Heart right ventricle (tissue), 16 donors: Measurements from ENCODE around the gene ATP5PD. TPM values are rescaled to one million over a fixed set of nuclear protein-coding genes. Genes with fewer than 3 reads are reported as not detected.
"Not testable (repeated sequence)": the region's sequence is repeated elsewhere in the genome, so short reads cannot be mapped to it uniquely, and the experiment has no call there.

Experiments
- ATAC-seq, 8 donors: fragments of 200-7000 bp; cut with Tn5 transposase; one replicate each; pipeline ENCODE4 v1.9.1; 2020; ENCODE audit warnings: mild to moderate bottlenecking in 8 of 8, moderate library complexity in 8 of 8, moderate number of reproducible peaks in 1 of 8
- DNase-seq, 2 donors: peaks; one replicate each; pipeline ENCODE4 v3.0.0-alpha.2; 2020
- H3K27ac ChIP-seq, 10 donors: fragments of 200-600 bp; sonication (generic) in 2 of 10; one replicate each; pipeline versions ENCODE4 v1.5.0 to v1.8.0; 2020 to 2022; ENCODE audit warnings: mild to moderate bottlenecking in 3 of 10
- H3K27me3 ChIP-seq, 7 donors: fragments of 200-600 bp; one replicate each; pipeline ENCODE4 v1.8.0; 2021 to 2022; ENCODE audit warnings: mild to moderate bottlenecking in 2 of 7
- H3K36me3 ChIP-seq, 9 donors: fragments of 200-600 bp; sonication (generic) in 1 of 9; one replicate each; pipeline versions ENCODE4 v1.5.0 to v1.8.0; 2020 to 2022; ENCODE audit warnings: mild to moderate bottlenecking in 2 of 9
- H3K4me1 ChIP-seq, 9 donors: fragments of 200-600 bp; sonication (generic) in 1 of 9; one replicate each; pipeline versions ENCODE4 v1.5.0 to v1.8.0; 2020 to 2022; ENCODE audit warnings: mild to moderate bottlenecking in 4 of 9
- H3K4me3 ChIP-seq, 10 donors: fragments of 200-600 bp; sonication (generic) in 2 of 10; one replicate each; pipeline versions ENCODE4 v1.5.0 to v1.8.0; 2020 to 2022; ENCODE audit warnings: mild to moderate bottlenecking in 7 of 10, moderate library complexity in 2 of 10
- H3K9me3 ChIP-seq, 11 donors: fragments of 200-600 bp in 10 of 11; sonication (generic) in 2 of 11; one replicate each; pipeline versions ENCODE4 v1.5.0 to v1.8.0; 2013 to 2022; ENCODE audit warnings: mild to moderate bottlenecking in 2 of 11, control low read depth in 1 of 11, moderate library complexity in 1 of 11
- CTCF ChIP-seq, 9 donors: fragments of 200-600 bp; sonication (generic) in 2 of 9; IDR thresholded peaks; one replicate each; pipeline versions ENCODE4 v1.5.0 to v1.8.0; 2021 to 2022; ENCODE audit warnings: antibody characterized with exemption in 9 of 9, mild to moderate bottlenecking in 5 of 9, moderate library complexity in 1 of 9
- WGBS, 2 donors: extraction: QIAGEN DNeasy Blood & Tissue Kit; methylation state at CpG; one replicate each; pipeline ENCODE4 v1.1.7; 2013; ENCODE audit warnings: inconsistent platforms in 1 of 2; 5-methylcytosine and 5-hydroxymethylcytosine counted together
- intact Hi-C, 10 donors: fragments of 100-400 bp; cut with DNase I; formaldehyde crosslinking; loops; one replicate each; pipeline versions ENCODE4 v1.11.1 to v1.14.2; 2022
- polyA plus RNA-seq, 2 donors: library from polyadenylated mRNA; stranded (reverse); fragments of 200-250 nt; gene quantifications; one replicate each; pipeline ENCODE4 v1.2.3, GENCODE V29; 2013
- total RNA-seq, 10 donors: library from RNA; stranded (reverse); fragmentation: NEBNext Ultra II Directional in 3 of 10; extraction: Animal tissue kit (Norgen Biotek cat#: 25700) in 3 of 10; gene quantifications; one replicate each; pipeline versions ENCODE4 v1.2.1 to v1.2.4, GENCODE V29; 2021 to 2023
- donor health status: Arrhythmogenic right ventricular cardiomyopathy.
- donor health status: ischemic (EF 13 %, LVEDD 7.1; RV severe dilation, severe dysfunction).
- donor health status: healthy with polysubstance abuse.
- donor health status: DM: no; HTN: yes; CAD: no.
- donor health status: DM: no; HTN: no; CAD: no.
- donor health status: ischemic (EF 25% LVEDD 6.9; RV normal size, moderate dysfunction).
- donor health status: ischemic (EF 25% LVEDD 5.7; RV mildly dilated, moderate dysfunction).
- donor health status: healthy.
- donor health status: DM: yes; HTN: yes; CAD: no.
- donor health status: Ischemic cardiomyopathy.
- donor health status: ischemic (EF 35%, LVEDD 5.7; RV mildly dilated, moderate dysfunction).
- donor health status: nonischemic (EF 11% LVEDD 7.7; RV severe dilation, severe dysfunction).
- donor health status: DM: yes; HTN: yes; CAD: no.
- donor health status: PGD.
- donor health status: ischemic (EF 29% LVEDD 5.4; RV normal size, mild dysfunction).
- donor health status: nonischemic (EF 23%, LVEDD 6.1; RV moderate dilation, normal function).

The ATP5PD gene
- total and polyA plus RNA-seq, 12 donors: 678 to 2,296 (median 875) TPM

GRCh38 chr17:75008373-75008772, 38.4 kb downstream of the ATP5PD start:
- intact Hi-C loops: loop anchor here in 1 of 10 donors (5.0 kb wide), 1 partner anchor 46 kb away; no protein-coding TSS in a partner anchor
- peaks cover 9 to 27% (median 22%) of the 10 kb centered on the region in 9 donors for H3K4me1 ChIP-seq
- no peaks in the 10 kb centered on the region for H3K9me3 ChIP-seq
- WGBS, 2 donors: 91 to 95% methylated on average over 6 of the region's 6 CpGs
- ATAC-seq: no peak
- no peak overlapping the region for H3K27ac ChIP-seq
- no peaks in the 10 kb centered on the region for H3K27me3 ChIP-seq
- TF ChIP-seq CTCF (IDR thresholded peaks at IDR 0.05): no peak
- H3K4me3 ChIP-seq: no peak overlapping the region
- peaks cover 0 to 31% (median 18%) of the 10 kb centered on the region in 9 donors for H3K36me3 ChIP-seq
- no peak for DNase-seq

GRCh38 chr17:75006653-75007052, 40.1 kb downstream of the ATP5PD start:
- H3K9me3 ChIP-seq: no peaks in the 10 kb centered on the region
- WGBS, 2 donors: 93% methylated on average over 5 of the region's 5 CpGs
- DNase-seq (no peak), ATAC-seq (no peak)
- H3K4me1 ChIP-seq: peaks cover 3 to 17% (median 11%) of the 10 kb centered on the region in 9 donors
- peaks cover 0 to 48% (median 35%) of the 10 kb centered on the region in 9 donors for H3K36me3 ChIP-seq
- intact Hi-C loops: loop anchor here in 1 of 10 donors (5.0 kb wide), 1 partner anchor 44 kb away; no protein-coding TSS in a partner anchor
- H3K27me3 ChIP-seq: no peaks in the 10 kb centered on the region
- no peak overlapping the region for H3K27ac ChIP-seq
- H3K4me3 ChIP-seq: no peak overlapping the region
- no peak for TF ChIP-seq CTCF (IDR thresholded peaks at IDR 0.05)

- H3K27ac ChIP-seq, H3K27me3 ChIP-seq, H3K9me3 ChIP-seq, DNase-seq, ATAC-seq, H3K4me3 ChIP-seq: not testable (repeated sequence)
- intact Hi-C loops: loop anchor here in 1 of 10 donors (5.0 kb wide), 1 partner anchor 44 kb away; no protein-coding TSS in a partner anchor
- WGBS, 2 donors: 96 to 97% methylated on average over 6 of the region's 6 CpGs
- H3K36me3 ChIP-seq: peaks cover 0 to 53% (median 41%) of the 10 kb centered on the region in 9 donors
- peaks cover 3 to 12% (median 6%) of the 10 kb centered on the region in 9 donors for H3K4me1 ChIP-seq
Observed at GRCh38 chr17:75006084-75006483, 40.7 kb downstream of the ATP5PD start.

GRCh38 chr17:75005291-75005690, 41.5 kb downstream of the ATP5PD start:
- Histone ChIP-seq H3K4me1 (peaks cover 0 to 4% (median 0%) of the 10 kb centered on the region in 9 donors), H3K27me3 (no peaks in the 10 kb centered on the region), H3K4me3 (no peak overlapping the region), H3K36me3 (peaks cover 0 to 61% (median 46%) of the 10 kb centered on the region in 9 donors), H3K9me3 (no peaks in the 10 kb centered on the region), H3K27ac (no peak overlapping the region)
- intact Hi-C loops: loop anchor here in 1 of 10 donors (5.0 kb wide), 1 partner anchor 43 kb away; no protein-coding TSS in a partner anchor
- ATAC-seq (no peak), DNase-seq (no peak)
- no peak for TF ChIP-seq CTCF (IDR thresholded peaks at IDR 0.05)
- 91 to 92% methylated on average over 8 of the region's 8 CpGs for WGBS, 2 donors

GRCh38 chr17:75004371-75004770, 42.4 kb downstream of the ATP5PD start:
- Histone ChIP-seq H3K9me3 (no peaks in the 10 kb centered on the region), H3K4me1 (peaks cover 0 to 9% (median 4%) of the 10 kb centered on the region in 9 donors), H3K27me3 (no peaks in the 10 kb centered on the region), H3K27ac (no peak overlapping the region), H3K36me3 (peaks cover 0 to 71% (median 46%) of the 10 kb centered on the region in 9 donors), H3K4me3 (no peak overlapping the region)
- intact Hi-C loops: no loop called here
- no peak for DNase-seq
- 98 to 100% methylated on average over 3 of the region's 3 CpGs for WGBS, 2 donors
- no peak for TF ChIP-seq CTCF (IDR thresholded peaks at IDR 0.05)
- ATAC-seq: no peak
